ENCODE data around the gene ZZZ3.
"Not testable (repeated sequence)": the region's sequence is repeated elsewhere in the genome, so short reads cannot be mapped to it uniquely, and the experiment has no call there.

ZZZ3 gene

GRCh38 chr1:77678660-77679610 is 3.5 kb downstream of the ZZZ3 start:
- H3K27ac Mint-ChIP-seq = peak overlapping the region; percentile 59
- ATAC-seq = no peak
- H3K9me3 Mint-ChIP-seq = no peaks in the 10 kb centered on the region
- peaks cover 40% of the 10 kb centered on the region for H3K36me3 Mint-ChIP-seq
- no peak overlapping the region for H3K4me3 Mint-ChIP-seq
- peaks cover 36% of the 10 kb centered on the region for H3K4me1 Mint-ChIP-seq
- DNase-seq (ENCODE audit: low spot score in 2 of 2) = no peak

GRCh38 chr1:77674807-77675206 is 7.7 kb downstream of the ZZZ3 start:
- not testable (repeated sequence) for H3K27ac Mint-ChIP-seq; ATAC-seq; DNase-seq (ENCODE audit: low spot score in 2 of 2); H3K4me3 Mint-ChIP-seq; H3K9me3 Mint-ChIP-seq
- Mint-ChIP-seq H3K36me3 (peaks cover 13% of the 10 kb centered on the region), H3K4me1 (peaks cover 43% of the 10 kb centered on the region)

DNA sequence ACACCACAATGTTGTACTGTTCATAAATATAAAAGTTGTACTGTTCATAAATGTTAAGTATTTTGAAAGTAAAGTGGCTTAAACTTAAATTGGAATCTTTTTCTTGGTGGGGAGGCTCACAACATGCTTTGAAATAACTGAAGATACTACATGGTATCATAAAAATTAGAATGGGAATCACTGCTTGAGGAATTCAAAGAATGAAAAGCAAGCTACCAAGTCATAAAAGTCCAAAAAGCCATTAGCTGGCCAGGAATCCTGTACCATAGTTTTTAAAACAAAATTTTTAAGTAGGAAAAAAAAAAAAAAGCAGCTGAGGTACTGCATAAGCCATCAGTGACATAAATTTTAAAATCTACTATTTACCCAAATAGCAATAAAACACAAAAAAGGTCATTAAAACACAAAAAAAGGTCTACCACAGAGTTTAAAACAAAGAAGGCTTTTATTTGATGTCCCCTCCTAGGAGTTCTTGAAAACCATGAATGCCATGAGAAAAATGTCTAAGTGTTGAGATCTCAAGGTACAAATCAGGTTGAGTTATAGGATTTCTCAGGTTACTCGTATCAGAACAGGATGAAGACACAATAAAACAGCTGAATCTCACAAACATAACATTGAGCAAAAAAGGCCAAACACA is 8.6 kb downstream of the ZZZ3 start:
- Mint-ChIP-seq H3K27ac (no peak overlapping the region), H3K4me1 (peaks cover 48% of the 10 kb centered on the region)
- DNase-seq (ENCODE audit: low spot score in 2 of 2) = no peak

GRCh38 chr1:77673030-77673429 is 9.4 kb downstream of the ZZZ3 start:
- H3K36me3 Mint-ChIP-seq = peaks cover 19% of the 10 kb centered on the region
- H3K4me1 Mint-ChIP-seq = peaks cover 44% of the 10 kb centered on the region
- DNase-seq (ENCODE audit: low spot score in 2 of 2) = no peak
- ATAC-seq = no peak
- H3K9me3 Mint-ChIP-seq = no peaks in the 10 kb centered on the region
- H3K27ac Mint-ChIP-seq = peak overlapping the region; percentile 9
- peak overlapping the region; percentile 23 for H3K4me3 Mint-ChIP-seq

More for the DNA sequence above, 8.6 kb downstream of the ZZZ3 start:
- no peak overlapping the region for H3K4me3 Mint-ChIP-seq
- H3K36me3 Mint-ChIP-seq = peaks cover 19% of the 10 kb centered on the region
- no peak for ATAC-seq
- no peaks in the 10 kb centered on the region for H3K9me3 Mint-ChIP-seq

DNA sequence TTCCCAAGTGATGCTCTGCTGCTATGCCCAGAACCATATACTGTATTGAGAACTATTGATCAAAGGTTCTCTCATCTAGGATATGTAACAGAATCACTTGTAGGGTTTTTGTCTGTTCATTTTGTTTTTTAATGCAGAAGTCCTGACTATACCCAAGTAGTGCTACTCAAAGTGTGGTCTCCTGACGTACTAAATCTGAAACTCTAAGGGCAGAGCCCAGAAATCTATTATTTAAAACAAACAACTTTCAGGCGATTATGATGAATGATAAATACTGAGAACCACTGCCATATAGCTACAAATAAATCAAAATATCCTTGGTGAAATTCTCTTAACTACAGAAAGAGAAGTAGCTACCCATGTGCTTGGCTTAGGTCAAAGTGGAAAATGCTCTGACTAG is 10.1 kb downstream of the ZZZ3 start:
- ATAC-seq (peak; percentile 80), DNase-seq (ENCODE audit: low spot score in 2 of 2) (no peak)
- H3K27ac Mint-ChIP-seq = peak overlapping the region; percentile 9
- peaks cover 47% of the 10 kb centered on the region for H3K4me1 Mint-ChIP-seq
- peaks cover 19% of the 10 kb centered on the region for H3K36me3 Mint-ChIP-seq
- H3K4me3 Mint-ChIP-seq = peak overlapping the region; percentile 23
- H3K9me3 Mint-ChIP-seq = no peaks in the 10 kb centered on the region

DNA sequence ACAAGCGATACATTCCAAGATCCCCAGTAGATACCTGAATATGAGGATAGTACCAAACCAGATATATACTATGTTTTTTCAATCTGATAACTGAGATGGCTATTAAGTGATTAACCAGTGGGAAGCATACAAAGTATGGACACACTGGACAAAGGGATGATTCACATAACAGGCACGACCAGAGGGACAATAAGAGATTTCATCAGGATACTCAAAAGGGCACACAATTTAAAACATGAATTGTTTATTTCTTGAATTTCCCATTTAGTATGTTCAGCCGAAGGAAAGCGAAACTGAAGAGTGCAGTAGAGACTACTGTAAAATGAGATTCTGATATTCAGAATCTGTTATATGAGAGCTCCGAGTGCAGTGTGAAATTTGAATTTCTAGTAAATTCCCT is 10.6 kb downstream of the ZZZ3 start:
- Mint-ChIP-seq H3K27ac (peak overlapping the region; percentile 9), H3K4me1 (peaks cover 50% of the 10 kb centered on the region), H3K36me3 (peaks cover 19% of the 10 kb centered on the region), H3K9me3 (no peaks in the 10 kb centered on the region), H3K4me3 (peak overlapping the region; percentile 23)
- ATAC-seq (no peak), DNase-seq (ENCODE audit: low spot score in 2 of 2) (no peak)

- H3K4me3 Mint-ChIP-seq = no peak overlapping the region
- no peak overlapping the region for H3K27ac Mint-ChIP-seq
- H3K9me3 Mint-ChIP-seq = no peaks in the 10 kb centered on the region
- peaks cover 45% of the 10 kb centered on the region for H3K4me1 Mint-ChIP-seq
- peaks cover 10% of the 10 kb centered on the region for H3K36me3 Mint-ChIP-seq
- DNase-seq (ENCODE audit: low spot score in 2 of 2) (no peak), ATAC-seq (no peak)
Measured at GRCh38 chr1:77670330-77670729, 12.1 kb downstream of the ZZZ3 start.

DNA sequence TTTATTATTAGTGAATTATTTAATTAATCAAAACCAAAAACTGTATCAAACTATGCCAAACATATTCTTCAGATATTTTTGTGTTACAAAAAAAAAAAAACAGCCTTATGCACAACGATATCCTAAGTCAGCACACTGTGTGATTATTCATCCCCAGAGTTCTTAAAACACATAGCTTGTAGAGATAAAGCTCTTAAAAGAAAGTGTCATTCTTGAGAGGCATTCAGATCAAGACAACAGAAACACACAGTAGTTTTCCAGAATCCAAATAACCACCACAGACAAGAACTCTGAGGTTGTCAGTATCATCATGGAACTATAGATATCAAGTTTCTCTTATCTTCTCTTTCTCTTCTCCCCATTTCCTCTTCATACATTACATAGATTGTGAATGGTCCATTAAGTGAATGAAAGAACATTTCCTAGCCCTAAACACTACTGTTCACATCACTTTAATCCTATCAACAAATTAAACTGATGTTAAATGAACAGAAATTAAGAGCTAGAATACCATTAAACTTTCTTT is 13.5 kb downstream of the ZZZ3 start:
- H3K27ac Mint-ChIP-seq = no peak overlapping the region
- ATAC-seq (peak; percentile 81), DNase-seq (ENCODE audit: low spot score in 2 of 2) (no peak)
- peaks cover 6% of the 10 kb centered on the region for H3K36me3 Mint-ChIP-seq
- H3K4me1 Mint-ChIP-seq = peaks cover 52% of the 10 kb centered on the region
- no peaks in the 10 kb centered on the region for H3K9me3 Mint-ChIP-seq
- no peak overlapping the region for H3K4me3 Mint-ChIP-seq

- Mint-ChIP-seq H3K4me3 (no peak overlapping the region), H3K9me3 (no peaks in the 10 kb centered on the region), H3K27ac (no peak overlapping the region), H3K4me1 (peaks cover 50% of the 10 kb centered on the region), H3K36me3 (peaks cover 6% of the 10 kb centered on the region)
- no peak for ATAC-seq
- no peak for DNase-seq (ENCODE audit: low spot score in 2 of 2)
Measured at GRCh38 chr1:77664939-77665516, 17.4 kb downstream of the ZZZ3 start.

DNA sequence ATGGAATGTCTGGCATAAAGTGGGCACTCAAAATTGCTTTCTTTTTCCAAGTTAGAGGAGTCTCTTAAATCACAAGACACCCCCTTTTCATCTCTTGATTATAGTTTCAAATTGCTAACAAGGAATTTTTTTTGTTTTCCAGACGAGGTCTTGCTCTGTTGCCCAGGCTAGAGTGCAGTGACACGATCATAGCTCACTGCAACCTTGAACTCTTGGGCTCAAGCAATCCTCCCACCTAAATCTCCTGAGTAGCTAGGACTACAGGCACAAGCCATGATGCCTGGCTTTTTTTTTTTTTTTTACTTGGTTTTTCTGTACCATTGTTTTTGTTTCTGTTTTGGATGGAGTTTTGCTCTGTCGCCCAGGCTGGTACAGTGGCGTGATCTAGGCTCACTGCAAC is 20.8 kb downstream of the ZZZ3 start:
- DNase-seq (ENCODE audit: low spot score in 2 of 2) = no peak
- Mint-ChIP-seq H3K4me3 (no peak overlapping the region), H3K36me3 (no peaks in the 10 kb centered on the region), H3K4me1 (peaks cover 42% of the 10 kb centered on the region), H3K9me3 (no peaks in the 10 kb centered on the region), H3K27ac (no peak overlapping the region)
- no peak for ATAC-seq

GRCh38 chr1:77659879-77660593 is 22.4 kb downstream of the ZZZ3 start:
- H3K9me3 Mint-ChIP-seq = no peaks in the 10 kb centered on the region
- ATAC-seq (no peak), DNase-seq (ENCODE audit: low spot score in 2 of 2) (no peak)
- peaks cover 49% of the 10 kb centered on the region for H3K4me1 Mint-ChIP-seq
- no peak overlapping the region for H3K4me3 Mint-ChIP-seq
- H3K36me3 Mint-ChIP-seq = no peaks in the 10 kb centered on the region
- no peak overlapping the region for H3K27ac Mint-ChIP-seq

GRCh38 chr1:77658271-77658670 is 24.2 kb downstream of the ZZZ3 start:
- Mint-ChIP-seq H3K27ac (no peak overlapping the region), H3K9me3 (no peaks in the 10 kb centered on the region), H3K36me3 (no peaks in the 10 kb centered on the region), H3K4me3 (no peak overlapping the region), H3K4me1 (peaks cover 39% of the 10 kb centered on the region)
- DNase-seq (ENCODE audit: low spot score in 2 of 2) (no peak), ATAC-seq (no peak)

DNA sequence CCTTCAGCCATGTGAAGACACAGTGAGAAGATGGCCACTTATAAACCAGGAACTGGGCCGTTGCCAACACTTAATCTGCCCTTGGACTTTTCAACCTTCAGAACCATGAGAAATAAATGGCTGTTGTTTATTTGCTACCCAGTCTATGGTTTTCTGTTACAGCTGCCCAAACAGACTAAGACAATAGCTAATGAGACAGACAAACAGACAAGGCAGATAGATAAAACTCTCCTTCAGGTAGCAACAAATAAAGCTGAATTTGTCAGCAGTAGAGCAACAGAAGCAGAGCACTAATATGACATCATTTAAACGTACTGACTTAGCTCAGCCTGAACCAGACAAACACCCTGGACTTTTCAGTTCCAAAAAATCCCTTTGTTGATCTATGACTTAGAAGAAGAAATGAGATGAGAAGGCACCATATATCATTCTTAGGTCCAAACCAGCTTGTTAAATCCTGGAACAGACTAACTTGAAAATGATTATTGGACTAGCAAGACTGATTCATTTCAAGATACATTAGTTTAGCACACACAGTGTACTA is 27.0 kb downstream of the ZZZ3 start:
- ATAC-seq = peak; percentile 98
- Mint-ChIP-seq H3K36me3 (peaks cover 4% of the 10 kb centered on the region), H3K4me3 (no peak overlapping the region), H3K27ac (peak overlapping the region; percentile 80), H3K9me3 (peaks cover under 1% of the 10 kb centered on the region), H3K4me1 (peaks cover 30% of the 10 kb centered on the region)
- DNase-seq (ENCODE audit: low spot score in 2 of 2) = no peak

GRCh38 chr1:77652970-77653516 is 29.4 kb downstream of the ZZZ3 start:
- Mint-ChIP-seq H3K36me3 (peaks cover 4% of the 10 kb centered on the region), H3K9me3 (peaks cover 6% of the 10 kb centered on the region), H3K4me3 (no peak overlapping the region), H3K4me1 (peaks cover 30% of the 10 kb centered on the region), H3K27ac (peak overlapping the region; percentile 1)
- no peak for DNase-seq (ENCODE audit: low spot score in 2 of 2)
- no peak for ATAC-seq
